Vagina (tissue), 2 donors: ENCODE measurements around the gene CACNA1H.

Experiments used
- CTCF ChIP-seq, 3 experiments: fragments of 450-650 bp in 2 of 3; fragments of 200-600 bp in 1 of 3; sonication (generic) in 1 of 3; IDR thresholded peaks; one replicate each; pipeline ENCODE4 v1.5.1; 2017 to 2019; ENCODE audit warnings: antibody characterized with exemption in 3 of 3, mild to moderate bottlenecking in 2 of 3, moderate library complexity in 2 of 3
- POLR2A ChIP-seq, 2 donors: fragments of 450-650 bp; IDR thresholded peaks; one replicate each; pipeline ENCODE4 v1.6.1; 2017; ENCODE audit warnings: antibody characterized with exemption in 2 of 2, mild to moderate bottlenecking in 2 of 2, moderate library complexity in 2 of 2
- POLR2AphosphoS5 ChIP-seq, 2 donors: sonication (generic); formaldehyde crosslinking; IDR thresholded peaks; one replicate each; pipeline ENCODE4 v1.9.0; 2017; ENCODE audit warnings: antibody characterized with exemption in 2 of 2, mild to moderate bottlenecking in 2 of 2, low read depth in 1 of 2; ENCODE audit not compliant: insufficient read depth in 1 of 2

DNA sequence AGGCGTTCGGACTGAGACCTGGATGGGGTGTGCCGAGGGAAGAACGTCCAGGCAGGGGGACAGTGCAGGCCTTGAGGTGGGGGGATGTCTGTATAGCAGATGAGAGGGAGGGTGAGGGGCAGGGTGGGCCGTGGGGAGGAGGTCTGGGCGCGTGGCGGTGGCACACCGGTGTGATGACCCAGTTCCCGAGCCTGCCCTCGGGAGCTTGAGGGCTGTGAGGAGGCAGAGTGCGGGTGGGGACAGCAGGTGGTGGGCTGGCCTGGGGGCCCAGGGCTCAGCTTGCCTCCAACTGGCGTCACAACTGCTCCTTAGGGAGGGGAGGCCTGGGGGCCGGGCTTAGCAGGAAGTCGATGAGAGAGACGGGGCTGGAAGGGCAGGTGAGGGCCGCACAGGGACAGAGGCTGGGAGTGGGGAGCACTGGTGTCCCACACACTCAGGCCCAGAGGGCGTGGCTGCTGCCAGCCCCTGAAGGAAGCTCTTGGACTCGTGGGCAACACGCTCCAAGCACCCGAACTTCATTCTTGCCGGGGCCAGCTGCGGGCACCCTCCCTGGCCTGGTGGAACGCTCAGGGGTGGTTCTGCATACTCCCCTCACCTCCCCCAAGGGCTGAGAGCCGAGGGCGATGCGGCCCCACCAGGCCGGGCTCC, 6.5 kb downstream of the CACNA1H start:
- TF ChIP-seq CTCF (IDR thresholded peaks at IDR 0.05): no peak
- no peak for TF ChIP-seq POLR2A (IDR thresholded peaks at IDR 0.05)
- TF ChIP-seq POLR2AphosphoS5 (IDR thresholded peaks at IDR 0.05; ENCODE audit: insufficient read depth in 1 of 2, low read depth in 1 of 2): no peak
